Activated CD8-positive, alpha-beta memory T cell treated with anti-CD3 and anti-CD28 coated beads, Interleukin-2, amount 50 U/mL, for 48 hours (primary cell): ENCODE data around the gene ATG4A.

Source experiments
- DNase-seq: peaks from one replicate; pipeline ENCODE4 v3.0.0-alpha.2; 2020

ATG4A gene, protein sequence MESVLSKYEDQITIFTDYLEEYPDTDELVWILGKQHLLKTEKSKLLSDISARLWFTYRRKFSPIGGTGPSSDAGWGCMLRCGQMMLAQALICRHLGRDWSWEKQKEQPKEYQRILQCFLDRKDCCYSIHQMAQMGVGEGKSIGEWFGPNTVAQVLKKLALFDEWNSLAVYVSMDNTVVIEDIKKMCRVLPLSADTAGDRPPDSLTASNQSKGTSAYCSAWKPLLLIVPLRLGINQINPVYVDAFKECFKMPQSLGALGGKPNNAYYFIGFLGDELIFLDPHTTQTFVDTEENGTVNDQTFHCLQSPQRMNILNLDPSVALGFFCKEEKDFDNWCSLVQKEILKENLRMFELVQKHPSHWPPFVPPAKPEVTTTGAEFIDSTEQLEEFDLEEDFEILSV

DNA sequence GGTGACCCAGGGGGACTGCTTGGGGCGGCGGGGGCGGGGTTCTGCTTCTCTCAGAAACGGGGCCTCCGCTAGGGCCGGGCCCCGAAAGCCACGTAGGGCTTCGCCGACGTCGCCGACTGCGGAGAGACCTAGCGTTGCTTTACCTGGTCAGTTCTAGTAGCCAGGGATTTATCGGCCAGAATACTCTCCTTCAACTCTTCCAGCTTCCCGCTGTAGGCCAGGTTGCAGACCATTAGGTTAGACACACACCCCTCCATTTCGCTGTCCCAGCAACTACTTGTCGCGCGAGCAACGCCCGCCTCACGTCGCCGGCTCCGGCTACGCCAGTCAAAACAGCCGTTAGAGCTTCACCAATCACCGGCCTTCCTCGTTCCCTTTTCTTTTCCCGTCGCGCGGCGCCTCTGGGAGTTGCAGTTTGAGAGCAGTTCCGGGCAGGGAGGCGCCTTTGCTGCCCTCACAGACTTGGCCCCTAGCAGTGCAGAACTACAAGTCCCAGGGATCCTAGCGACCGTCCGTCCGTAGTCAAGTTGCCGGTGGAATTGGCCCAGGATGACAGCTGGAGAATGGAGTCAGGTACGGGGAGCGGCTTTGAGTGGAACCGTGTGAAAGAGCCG lies at the start of gene ATG4A, which contains the start of gene PSMD10:
ATG4A (plus strand) TSS at position 515 of the 614 bp plus-strand sequence; CDS start at position 564, 49 bp downstream.
PSMD10 (minus strand) TSS at position 279 of the 614 bp plus-strand sequence; CDS start at position 257, 22 bp downstream.
- DNase-seq = peak; percentile 87

DNA sequence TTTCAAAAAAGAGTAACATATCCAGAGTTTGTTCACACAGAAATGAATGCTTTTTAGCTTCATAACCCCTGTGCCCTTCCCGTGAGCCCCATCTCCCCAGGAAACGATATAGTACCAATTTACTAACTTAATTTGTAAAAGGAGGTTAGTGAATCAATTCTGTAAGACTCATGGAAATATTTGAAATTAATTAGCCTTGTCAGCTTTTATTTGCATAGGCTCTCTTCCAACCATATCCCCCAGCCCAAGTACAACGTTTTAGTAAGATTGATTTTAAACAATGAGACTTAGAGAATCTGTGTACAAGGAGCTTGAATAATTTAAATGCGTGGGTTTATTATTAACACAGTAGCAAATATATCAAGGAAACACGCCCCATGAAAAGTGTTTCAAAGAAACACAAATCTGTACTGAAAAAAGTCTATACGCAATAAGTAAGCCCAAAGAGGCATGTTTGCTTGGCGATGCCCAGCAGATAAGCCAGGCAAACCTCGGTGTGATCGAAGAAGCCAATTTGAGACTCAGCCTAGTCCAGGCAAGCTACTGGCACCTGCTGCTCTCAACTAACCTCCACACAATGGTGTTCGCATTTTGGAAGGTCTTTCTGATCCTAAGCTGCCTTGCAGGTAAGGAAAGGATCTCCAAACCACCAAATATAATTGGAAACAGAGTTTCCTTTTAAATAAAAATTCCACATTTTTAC lies 46.9 kb upstream of the ATG4A start, which contains the start of gene VSIG1:
VSIG1 (plus strand) TSS at position 512 of the 703 bp plus-strand sequence; CDS start at position 578, 66 bp downstream.
- DNase-seq = no peak

DNA sequence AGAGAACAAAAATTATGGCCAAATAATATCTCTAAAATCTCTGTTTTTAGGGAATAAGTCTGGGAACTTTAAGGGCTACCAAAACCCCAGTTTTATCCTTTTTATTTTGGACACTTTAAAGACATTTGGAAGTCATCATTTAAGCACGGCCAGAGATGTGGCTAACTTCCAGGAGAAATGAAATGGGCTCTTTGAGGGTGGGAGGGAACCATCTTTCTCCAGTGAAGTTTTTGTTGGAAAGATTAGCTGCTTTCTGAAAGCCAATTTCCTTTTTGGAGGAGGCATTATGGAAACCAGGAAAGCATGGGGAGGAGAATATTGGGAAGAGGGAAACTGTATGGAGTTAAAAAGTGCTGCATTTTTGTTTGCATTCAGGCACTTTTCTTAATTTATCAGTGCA lies 41.9 kb upstream of the ATG4A start:
- no peak for DNase-seq

DNA sequence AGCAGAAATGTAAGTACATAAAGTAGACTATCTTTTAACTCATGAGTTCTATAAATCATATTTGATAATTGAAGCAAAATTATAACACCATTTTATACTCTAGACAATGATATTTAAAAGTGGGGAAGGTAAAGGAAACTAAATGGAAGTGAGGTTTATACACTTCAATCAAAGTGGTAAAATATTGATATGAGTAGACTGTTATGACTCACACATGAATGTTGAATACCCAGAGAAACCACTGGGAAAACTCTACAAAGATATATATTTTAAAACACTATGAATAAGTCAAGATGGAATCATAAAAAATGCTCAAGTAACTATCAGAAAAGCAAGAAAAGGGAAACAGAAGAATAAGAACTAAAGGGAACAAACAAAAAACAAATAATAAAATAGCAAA lies 38.4 kb upstream of the ATG4A start:
- no peak for DNase-seq

DNA sequence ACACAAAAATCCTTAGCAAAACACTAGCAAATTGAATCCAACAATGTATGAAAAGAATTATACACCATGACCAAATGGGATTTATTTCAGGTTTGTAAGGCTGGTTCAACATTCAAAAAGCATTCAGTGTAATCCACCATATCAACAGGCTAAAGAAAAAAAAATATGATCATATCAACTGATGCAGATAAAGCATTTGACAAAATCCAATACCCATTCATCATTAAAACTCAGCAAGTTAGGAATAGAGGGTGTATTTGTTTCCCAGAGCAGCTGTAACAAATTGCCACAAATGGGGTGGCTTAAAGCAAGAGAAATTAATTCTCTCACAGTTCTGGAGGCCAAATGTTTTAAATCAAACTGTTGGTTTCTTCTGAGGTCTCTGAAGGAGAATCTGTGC lies 36.0 kb upstream of the ATG4A start:
- no peak for DNase-seq

DNA sequence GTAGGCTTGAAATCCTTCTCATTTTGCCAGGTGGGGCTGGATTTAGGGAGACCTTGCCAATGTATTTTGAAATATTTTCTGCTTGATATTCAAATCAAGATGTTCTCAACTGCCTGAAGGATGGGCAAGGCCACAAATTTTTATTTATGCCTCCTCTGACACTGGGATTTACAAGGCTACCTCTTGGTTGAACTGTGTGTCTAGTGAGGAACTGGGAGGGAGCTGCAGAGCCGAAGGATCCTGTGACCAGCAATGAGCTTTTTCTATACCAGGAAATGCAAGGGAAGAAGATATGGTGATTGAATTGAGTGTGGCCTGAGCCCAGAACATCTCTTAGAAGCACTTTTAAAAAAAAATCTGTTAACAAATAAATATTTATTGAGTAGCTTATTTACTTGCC lies 31.8 kb upstream of the ATG4A start:
- DNase-seq = no peak

DNA sequence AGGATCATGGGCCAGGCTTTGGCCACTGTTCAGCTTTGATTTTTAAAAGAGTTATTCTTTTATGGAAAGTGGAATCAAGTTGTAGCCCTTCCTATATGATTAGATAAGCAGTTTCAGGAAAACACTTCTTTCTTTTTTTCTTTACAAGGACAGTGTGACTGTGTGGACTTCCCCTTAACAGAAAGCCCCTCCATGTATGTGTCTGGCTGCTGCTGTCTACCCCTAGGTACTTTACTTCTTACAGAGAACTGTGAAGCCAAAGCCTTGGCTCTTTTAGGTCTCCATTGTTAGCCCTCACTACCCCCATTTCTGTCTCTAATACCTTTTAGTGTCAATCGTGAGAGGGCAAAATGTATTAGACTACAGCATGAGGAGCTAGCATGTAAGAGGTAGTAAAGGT lies 27.6 kb upstream of the ATG4A start:
- DNase-seq = no peak

DNA sequence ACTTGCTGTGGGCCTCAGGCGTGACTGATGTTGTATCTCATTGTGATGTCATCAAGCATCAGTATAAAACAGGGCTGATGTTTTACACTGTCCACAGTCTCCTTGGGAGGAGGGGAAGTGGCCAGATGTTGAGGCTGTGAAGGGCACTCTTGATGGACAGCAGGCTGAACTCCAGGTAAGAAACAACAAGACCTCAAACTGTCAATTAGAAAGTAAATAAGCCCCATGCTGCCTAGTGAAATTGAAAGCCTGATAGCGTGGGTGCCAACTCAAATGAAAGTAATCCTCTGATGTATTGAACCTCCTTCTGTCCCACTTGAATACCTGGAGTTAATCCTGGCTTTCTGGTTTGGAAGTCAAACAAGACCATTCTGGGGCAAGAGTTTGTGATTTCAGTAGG lies 27.0 kb upstream of the ATG4A start:
- DNase-seq = no peak

DNA sequence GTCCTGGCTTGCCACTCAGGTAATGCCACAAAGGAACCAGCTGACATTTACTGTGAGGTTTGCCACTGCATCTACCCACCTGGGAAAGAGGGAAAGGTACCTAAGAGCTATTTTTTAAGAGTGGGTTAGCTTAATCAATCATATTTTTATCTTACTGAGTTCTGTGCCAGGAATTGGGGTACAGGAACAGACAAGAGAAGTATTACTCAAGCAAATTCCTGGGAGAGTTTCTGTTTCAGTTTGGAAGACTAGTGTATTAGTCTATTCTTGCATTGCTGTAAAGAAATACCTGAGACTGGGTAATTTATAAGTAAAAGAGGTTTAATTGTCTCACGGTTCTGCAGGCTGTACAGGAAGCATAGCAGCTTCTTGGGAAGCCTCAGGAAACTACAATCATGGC lies 23.5 kb upstream of the ATG4A start:
- DNase-seq = no peak

DNA sequence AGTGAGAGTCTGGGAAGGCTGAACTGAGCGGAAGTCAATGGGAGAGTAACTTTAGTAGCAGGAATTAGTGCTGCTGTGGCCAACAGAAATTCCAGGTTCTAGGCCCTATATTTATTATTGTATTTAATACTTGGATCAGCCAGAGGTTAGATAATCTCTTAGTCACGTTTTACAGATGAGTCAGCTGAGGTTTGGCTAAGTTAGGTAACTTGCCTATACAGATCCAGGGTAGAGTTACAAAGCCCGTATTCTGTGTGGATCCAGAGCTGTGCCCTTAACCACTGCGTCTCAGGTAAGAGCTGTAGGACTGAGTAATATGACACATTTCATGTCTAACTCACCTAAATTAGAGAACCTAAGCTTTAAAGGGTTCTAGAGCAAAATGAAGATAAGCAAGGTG lies 20.7 kb upstream of the ATG4A start:
- no peak for DNase-seq

DNA sequence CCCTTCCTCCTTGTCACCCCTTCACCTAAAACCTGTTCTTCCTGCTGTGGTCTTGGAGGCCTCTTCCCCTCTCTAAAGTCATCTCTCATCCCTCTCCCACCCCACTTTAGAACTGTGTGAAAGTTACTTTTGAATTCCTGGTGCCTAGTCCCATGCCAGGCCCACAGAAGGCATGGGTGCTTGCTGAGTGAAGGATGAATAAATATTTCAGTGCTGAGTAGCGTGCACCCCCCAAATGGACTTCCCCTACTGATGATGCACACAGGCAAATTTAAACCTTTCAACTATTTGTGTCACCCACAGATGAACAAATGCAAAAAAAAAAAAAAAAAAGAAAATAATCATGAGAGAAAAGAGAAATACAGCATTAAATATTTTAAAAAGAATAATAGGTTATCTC lies 20.0 kb upstream of the ATG4A start:
- no peak for DNase-seq

DNA sequence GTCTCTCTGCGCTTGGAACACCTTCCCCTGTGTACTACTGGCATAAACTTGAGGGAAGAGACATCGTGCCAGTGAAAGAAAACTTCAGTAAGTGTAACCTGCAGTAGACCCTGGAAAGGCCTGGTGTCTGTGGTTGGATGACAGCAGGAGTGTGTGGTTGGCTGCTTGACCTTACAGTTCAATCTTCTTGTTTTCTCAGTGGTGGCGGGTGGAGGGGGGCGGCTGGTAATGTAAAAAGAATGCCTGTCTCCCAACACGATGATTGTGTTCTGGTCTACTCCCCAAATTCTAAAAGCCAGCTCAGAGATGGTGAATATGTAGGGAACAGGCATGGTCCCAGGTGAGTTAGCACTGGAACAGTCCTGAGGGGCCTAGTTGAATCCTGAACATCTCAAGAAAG lies 18.8 kb upstream of the ATG4A start:
- no peak for DNase-seq

DNA sequence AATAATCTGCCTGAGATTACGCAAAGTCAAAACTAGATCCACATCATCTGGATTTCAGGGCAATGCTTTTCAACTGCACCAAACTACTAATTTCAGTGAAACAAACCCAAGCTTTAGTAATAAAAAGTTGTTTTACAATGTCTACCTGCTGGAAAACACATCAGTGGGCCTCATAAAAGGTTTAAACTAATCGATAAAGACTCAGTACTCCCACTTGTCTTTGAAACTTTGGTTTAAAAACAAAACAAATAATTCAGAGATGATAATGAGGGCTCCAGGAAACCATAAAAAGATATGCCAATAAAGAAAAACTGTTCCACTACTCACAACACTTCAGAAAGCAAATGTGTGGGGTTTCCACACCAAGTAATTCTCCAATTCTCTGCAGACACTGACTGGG lies 10.5 kb upstream of the ATG4A start:
- no peak for DNase-seq

DNA sequence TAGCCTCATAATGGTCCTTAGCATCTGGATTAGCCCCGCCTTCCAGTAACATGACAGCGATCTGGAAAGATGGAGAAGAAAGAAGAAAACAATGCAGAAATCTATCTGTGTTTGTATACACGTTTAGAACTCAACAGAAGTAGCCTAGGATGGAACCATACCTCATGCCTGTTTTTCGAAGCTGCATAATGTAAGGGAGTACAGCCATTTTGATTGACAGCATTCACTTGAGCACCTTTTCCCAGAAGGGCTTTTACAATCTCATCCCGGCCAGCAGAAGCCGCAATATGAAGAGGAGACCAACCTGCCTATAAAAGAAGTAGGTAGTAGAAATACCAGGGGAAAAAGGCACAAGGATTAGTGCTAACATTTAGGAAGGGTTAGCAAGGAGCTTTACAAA lies 3.8 kb upstream of the ATG4A start:
- DNase-seq = no peak

DNA sequence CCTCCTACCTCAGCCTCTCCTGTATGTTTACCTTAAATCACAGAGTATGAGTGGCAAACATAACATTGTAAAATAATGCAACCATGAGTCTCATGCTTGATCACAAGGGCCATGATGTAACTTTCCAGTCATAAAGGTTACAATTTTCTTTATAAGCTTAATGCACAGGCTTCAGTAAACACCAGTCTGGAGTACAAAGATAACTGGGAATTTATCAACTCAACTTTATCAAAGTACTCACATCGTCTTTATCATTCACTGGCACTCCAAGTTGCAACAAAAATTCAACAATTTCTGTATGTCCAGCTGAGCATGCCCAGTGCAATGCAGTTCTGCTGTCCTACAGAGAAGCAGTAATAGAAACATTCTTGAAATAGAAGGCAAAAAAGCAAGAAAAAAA lies 3.1 kb upstream of the ATG4A start:
- no peak for DNase-seq

DNA sequence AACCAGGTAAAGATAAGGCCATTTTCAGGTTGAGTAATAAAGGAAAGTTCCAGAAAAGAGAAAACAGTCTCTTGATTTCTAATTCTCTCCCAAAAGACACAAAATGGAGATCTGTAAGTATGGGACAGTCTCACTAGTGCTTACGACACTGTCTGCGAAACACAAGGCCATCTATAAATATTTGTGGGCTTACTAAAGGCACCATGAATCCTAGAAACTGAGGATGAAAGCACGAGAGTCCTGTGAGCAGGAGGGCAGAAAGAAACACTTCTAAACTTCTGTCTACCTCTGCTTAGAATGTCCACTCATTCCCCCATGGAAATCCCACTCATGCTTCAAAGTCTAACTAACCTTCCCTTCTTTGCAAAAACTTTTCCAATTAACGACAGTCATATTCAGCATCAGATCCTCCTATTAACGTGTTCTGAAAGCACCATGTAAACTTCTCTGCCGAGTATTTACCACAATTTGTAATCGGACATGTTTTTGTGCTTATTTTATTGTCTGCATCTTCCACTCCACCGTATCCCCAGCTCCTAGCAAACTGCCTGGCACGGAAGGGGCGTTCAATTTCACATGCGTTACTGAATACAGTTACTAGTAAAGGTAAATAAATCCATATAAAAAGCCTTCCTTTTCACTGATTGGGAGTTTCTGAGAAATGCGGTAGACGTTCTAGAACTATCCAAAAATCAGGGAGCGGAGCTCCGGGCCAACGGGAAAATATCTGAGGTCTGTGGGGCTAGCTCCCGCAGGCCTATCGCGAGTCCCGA lies 901 bp upstream of the ATG4A start:
- DNase-seq = no peak

DNA sequence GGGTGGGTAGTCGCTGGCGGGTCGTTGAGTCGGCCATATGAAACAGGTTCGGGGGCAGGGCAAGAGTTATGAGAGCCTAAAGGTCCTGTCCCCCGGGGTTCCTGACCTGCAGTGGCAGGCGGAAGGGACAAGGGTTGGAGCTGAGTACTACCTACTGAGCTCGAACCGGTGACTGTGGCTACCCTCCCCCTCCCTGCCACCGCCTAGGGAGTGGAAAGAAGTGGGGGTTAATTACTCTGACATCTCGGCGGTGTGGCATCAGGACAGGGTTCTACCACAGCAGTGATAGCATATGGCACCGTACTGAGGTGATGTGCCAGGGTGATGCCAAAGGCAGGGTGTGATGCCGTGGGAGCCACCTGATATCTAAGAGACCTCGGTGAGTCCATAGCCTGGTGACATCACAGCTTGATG lies 307 bp downstream of the ATG4A start:
- no peak for DNase-seq

DNA sequence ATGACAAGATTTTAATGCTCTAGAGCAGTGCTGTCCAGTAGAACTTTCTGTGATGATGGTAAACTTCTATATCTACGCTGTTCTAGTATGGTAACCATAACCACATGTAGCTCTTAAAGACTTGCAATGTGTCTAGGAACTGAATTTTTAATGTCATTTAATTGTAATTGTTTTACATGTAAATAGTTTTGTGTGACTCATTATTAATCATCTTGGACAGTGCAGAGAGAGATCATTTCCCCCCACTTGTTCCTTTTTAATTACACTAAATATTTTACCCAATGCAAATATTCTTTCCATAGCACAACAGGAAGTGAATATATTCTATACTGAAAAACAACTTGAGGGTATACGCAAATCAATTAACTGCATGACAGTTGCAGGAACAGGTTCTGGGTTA lies 5.8 kb downstream of the ATG4A start:
- DNase-seq = no peak

DNA sequence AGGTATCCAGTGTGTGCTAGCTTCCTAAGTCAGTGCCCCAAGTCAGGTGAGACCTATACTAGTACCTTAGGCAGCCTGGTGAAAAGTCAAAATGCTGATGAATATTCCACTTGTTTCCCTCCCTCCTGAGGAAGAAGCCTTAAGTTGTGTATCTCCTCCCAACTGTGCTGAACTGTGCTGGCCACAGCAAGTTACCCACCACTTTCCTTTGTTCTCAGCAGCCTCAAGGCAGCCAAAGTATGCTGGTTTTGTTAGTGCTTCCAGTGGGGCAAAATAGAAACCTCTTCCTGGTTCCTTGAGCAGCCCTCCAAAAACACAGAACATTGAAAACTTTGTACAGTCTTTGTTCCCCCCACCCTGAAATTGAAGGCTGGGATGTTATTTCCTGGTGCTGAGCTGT lies 13.9 kb downstream of the ATG4A start:
- DNase-seq = no peak

DNA sequence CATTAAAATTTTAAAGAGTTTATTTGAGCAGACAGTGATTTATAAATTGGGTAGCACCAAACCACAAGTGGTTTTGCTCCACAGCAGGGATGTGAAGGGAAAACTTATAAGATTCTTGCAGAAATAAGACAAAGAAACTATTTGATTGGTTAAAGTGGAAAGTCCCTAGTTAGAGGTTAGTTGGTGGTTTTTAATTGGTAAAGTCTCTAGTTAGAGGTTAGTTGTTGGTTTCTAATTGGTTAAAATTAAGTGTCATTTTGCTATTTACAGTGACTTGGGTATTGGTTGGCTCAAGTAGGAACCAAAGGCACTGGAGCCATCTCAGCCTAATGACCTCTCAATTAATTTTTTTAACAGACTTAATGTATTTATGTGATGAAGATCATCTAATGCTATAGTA lies 23.0 kb downstream of the ATG4A start:
- DNase-seq = no peak

DNA sequence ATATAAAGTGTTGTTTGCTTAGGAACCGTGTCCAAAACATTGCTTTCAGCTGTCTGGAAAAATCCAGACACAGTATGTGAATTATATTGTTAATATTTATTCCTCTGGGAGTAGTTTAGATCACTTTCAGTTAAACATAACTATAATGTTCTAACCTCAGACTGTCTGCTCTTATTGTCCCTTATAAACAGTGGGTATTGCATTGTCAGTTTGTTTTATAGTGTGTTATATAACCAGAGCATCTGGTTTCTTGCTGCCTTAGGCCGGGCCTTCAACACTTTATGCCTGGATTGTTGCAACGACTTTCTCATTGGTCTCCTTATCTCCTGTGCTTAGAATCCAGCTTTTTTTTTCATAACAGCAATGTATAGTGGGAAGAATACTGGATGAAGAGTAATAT lies 26.4 kb downstream of the ATG4A start:
- DNase-seq = no peak

DNA sequence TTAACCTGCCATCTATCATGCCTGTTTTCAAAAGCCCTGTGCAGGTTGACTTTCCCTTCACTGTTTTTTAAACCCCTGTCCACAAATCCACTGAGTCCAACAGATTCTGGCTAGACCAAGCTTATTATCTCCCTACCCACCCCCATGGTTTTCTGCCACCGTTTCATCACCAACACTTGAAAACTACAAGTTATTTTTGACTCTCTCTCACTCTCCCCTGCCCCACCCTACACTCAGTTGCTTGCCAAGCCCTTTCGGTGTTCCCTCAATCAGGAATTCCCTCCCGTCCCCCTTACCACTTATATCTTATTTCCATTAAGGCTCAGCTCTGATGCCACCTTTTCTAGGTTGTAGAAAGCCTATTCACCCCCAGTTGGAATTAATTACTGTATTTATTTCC lies 29.7 kb downstream of the ATG4A start:
- DNase-seq = no peak

DNA sequence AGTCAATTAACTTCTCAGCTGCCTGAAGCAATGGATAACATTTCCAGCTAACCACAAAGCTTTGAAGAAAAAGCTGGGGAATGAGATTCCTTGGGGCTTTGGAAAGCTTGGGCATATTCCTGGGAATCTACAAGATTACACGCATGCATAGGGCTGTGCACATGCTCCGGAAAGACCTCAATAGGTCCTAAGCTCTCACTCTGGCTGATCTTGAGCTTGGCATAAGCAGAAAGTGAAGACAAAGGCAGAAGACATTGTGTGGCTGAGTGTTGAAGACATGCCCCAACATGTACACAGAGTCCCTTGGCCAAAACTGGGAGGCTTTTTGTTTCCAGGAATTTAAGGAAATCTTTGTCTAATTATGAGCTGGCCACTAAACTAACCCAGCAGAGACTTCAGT lies 31.2 kb downstream of the ATG4A start:
- DNase-seq = no peak
